ENCODE results near the gene MTG1.

- TF ChIP-seq CTCF (IDR thresholded peaks at IDR 0.05) (no peak), EZH2 (IDR thresholded peaks at IDR 0.05; ENCODE audit: borderline replicate concordance, insufficient read depth, low read depth, low read length, poor library complexity, severe bottlenecking) (no peak)
Observed at GRCh38 chr10:133419211-133419950, 25.4 kb downstream of the MTG1 start.

All from B cell (primary cell).